ENCODE measurements around the gene CMBL. TPM values are rescaled to one million over a fixed set of nuclear protein-coding genes. Genes with fewer than 3 reads are reported as not detected.

CMBL gene
- total RNA-seq, 2 experiments from 2014 or later, result 0.13 TPM; not detected in 1

GRCh38 chr5:10268100-10268499 is 39.6 kb downstream of the CMBL start:
- CTCF ChIA-PET (ENCODE audit: unreplicated experiment), result no interaction called here
- no peaks in the 10 kb centered on the region for H3K9me3 ChIP-seq (ENCODE audit: low read length)

GRCh38 chr5:10266839-10267238 is 40.9 kb downstream of the CMBL start:
- Histone ChIP-seq H2AFZ (ENCODE audit: low read length) (no peak overlapping the region), H3K9me3 (ENCODE audit: low read length) (no peaks in the 10 kb centered on the region), H4K20me1 (ENCODE audit: insufficient read depth, low read length) (peaks cover 7% of the 10 kb centered on the region; the same call in 1 of the 2 replicates), H3K36me3 (ENCODE audit: insufficient read depth, low read length) (peaks cover 51% of the 10 kb centered on the region), H3K4me3 (ENCODE audit: low read depth, low read length, poor library complexity, severe bottlenecking) (no peak overlapping the region), H3K79me2 (ENCODE audit: insufficient read depth, low read depth, low read length) (no peaks in the 10 kb centered on the region), H3K27ac (ENCODE audit: low read depth, low read length, poor library complexity, severe bottlenecking) (no peak overlapping the region), H3K9me2 (ENCODE audit: insufficient read depth, low read length) (no peaks in the 10 kb centered on the region), H3K4me1 (ENCODE audit: insufficient read depth, low read length, poor library complexity, severe bottlenecking) (no peaks in the 10 kb centered on the region), H3K4me2 (ENCODE audit: low read length) (no peak overlapping the region)
- ChIA-PET CTCF (ENCODE audit: unreplicated experiment) (no interaction called here), POLR2A (no interaction called here)
- TF ChIP-seq, protein P1, sequence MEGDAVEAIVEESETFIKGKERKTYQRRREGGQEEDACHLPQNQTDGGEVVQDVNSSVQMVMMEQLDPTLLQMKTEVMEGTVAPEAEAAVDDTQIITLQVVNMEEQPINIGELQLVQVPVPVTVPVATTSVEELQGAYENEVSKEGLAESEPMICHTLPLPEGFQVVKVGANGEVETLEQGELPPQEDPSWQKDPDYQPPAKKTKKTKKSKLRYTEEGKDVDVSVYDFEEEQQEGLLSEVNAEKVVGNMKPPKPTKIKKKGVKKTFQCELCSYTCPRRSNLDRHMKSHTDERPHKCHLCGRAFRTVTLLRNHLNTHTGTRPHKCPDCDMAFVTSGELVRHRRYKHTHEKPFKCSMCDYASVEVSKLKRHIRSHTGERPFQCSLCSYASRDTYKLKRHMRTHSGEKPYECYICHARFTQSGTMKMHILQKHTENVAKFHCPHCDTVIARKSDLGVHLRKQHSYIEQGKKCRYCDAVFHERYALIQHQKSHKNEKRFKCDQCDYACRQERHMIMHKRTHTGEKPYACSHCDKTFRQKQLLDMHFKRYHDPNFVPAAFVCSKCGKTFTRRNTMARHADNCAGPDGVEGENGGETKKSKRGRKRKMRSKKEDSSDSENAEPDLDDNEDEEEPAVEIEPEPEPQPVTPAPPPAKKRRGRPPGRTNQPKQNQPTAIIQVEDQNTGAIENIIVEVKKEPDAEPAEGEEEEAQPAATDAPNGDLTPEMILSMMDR (conservative IDR thresholded peaks at IDR 0.05; ENCODE audit: low read length), result no peak
- intact Hi-C loops (cut with micrococcal nuclease; ENCODE audit: unreplicated experiment), result no loop called here
- no peak for DNase-seq (ENCODE audit: low spot score)
- BruUV-seq (replicated peaks), result no TSS peak

More at GRCh38 chr5:10268100-10268499, 39.6 kb downstream of the CMBL start:
- POLR2A ChIA-PET, result no interaction called here
- no TSS peak for BruUV-seq (replicated peaks)
- Histone ChIP-seq H3K4me2 (ENCODE audit: low read length) (no peak overlapping the region), H3K79me2 (ENCODE audit: insufficient read depth, low read depth, low read length) (no peaks in the 10 kb centered on the region), H3K9me2 (ENCODE audit: insufficient read depth, low read length) (no peaks in the 10 kb centered on the region), H2AFZ (ENCODE audit: low read length) (no peak overlapping the region), H4K20me1 (ENCODE audit: insufficient read depth, low read length) (peaks cover 7% of the 10 kb centered on the region; the same call in 1 of the 2 replicates), H3K4me3 (ENCODE audit: low read depth, low read length, poor library complexity, severe bottlenecking) (no peak overlapping the region), H3K4me1 (ENCODE audit: insufficient read depth, low read length, poor library complexity, severe bottlenecking) (no peaks in the 10 kb centered on the region), H3K27ac (ENCODE audit: low read depth, low read length, poor library complexity, severe bottlenecking) (no peak overlapping the region), H3K36me3 (ENCODE audit: insufficient read depth, low read length) (peaks cover 39% of the 10 kb centered on the region)
- intact Hi-C loops (cut with micrococcal nuclease; ENCODE audit: unreplicated experiment), result no loop called here
- TF ChIP-seq EZH2phosphoT487 (IDR thresholded peaks at IDR 0.05; ENCODE audit: borderline replicate concordance, low read depth, low read length), result no peak
- TF ChIP-seq, protein P1 (conservative IDR thresholded peaks at IDR 0.05; ENCODE audit: low read length), result no peak
- DNase-seq (ENCODE audit: low spot score), result no peak

- no peaks in the 10 kb centered on the region for H3K79me2 ChIP-seq (ENCODE audit: insufficient read depth, low read depth, low read length)
- no peak overlapping the region for H3K4me2 ChIP-seq (ENCODE audit: low read length)
- TF ChIP-seq, protein P1 (conservative IDR thresholded peaks at IDR 0.05; ENCODE audit: low read length), result no peak
- TF ChIP-seq EZH2phosphoT487 (IDR thresholded peaks at IDR 0.05; ENCODE audit: borderline replicate concordance, low read depth, low read length), result no peak
- CTCF ChIA-PET (ENCODE audit: unreplicated experiment), result no interaction called here
- no peaks in the 10 kb centered on the region for H3K9me2 ChIP-seq (ENCODE audit: insufficient read depth, low read length)
- H3K4me1 ChIP-seq (ENCODE audit: insufficient read depth, low read length, poor library complexity, severe bottlenecking), result no peaks in the 10 kb centered on the region
- no peak for DNase-seq (ENCODE audit: low spot score)
- no peak overlapping the region for H3K4me3 ChIP-seq (ENCODE audit: low read depth, low read length, poor library complexity, severe bottlenecking)
- POLR2A ChIA-PET, result no interaction called here
- intact Hi-C loops (cut with micrococcal nuclease; ENCODE audit: unreplicated experiment), result no loop called here
- no peak overlapping the region for H2AFZ ChIP-seq (ENCODE audit: low read length)
- H3K36me3 ChIP-seq (ENCODE audit: insufficient read depth, low read length), result peaks cover 58% of the 10 kb centered on the region
- peaks cover 7% of the 10 kb centered on the region; the same call in 1 of the 2 replicates for H4K20me1 ChIP-seq (ENCODE audit: insufficient read depth, low read length)
- no peak overlapping the region for H3K27ac ChIP-seq (ENCODE audit: low read depth, low read length, poor library complexity, severe bottlenecking)
- BruUV-seq (replicated peaks), result no TSS peak
- no peaks in the 10 kb centered on the region for H3K9me3 ChIP-seq (ENCODE audit: low read length)
Observed at GRCh38 chr5:10266137-10266536, 41.6 kb downstream of the CMBL start.
